Measurements from ENCODE around the gene ROBO1.

GRCh38 chr3:79263423-79263822 lies 504.4 kb downstream of the ROBO1 start:
- TF ChIP-seq CTCF (IDR thresholded peaks at IDR 0.05; ENCODE audit: insufficient read depth, low read depth, low read length) (no peak), EZH2 (IDR thresholded peaks at IDR 0.05; ENCODE audit: insufficient read depth, low read length) (no peak)
